NCI-H1930 (cell line): ENCODE results near the gene CEP128.

ENCODE experiments used
- DNase-seq, 2 experiments: peaks; one replicate each; lab custom pipeline; 2025; lab: John Stamatoyannopoulos, UW

Gene CEP128

GRCh38 chr14:80477388-80478160 lies 464.0 kb downstream of the CEP128 start:
- no peak for DNase-seq

- DNase-seq = no peak
Measured at GRCh38 chr14:80475074-80475473, 466.5 kb downstream of the CEP128 start.

- DNase-seq = no peak
Measured at GRCh38 chr14:80468331-80469122, 473.0 kb downstream of the CEP128 start.

GRCh38 chr14:80465546-80466220 lies 475.9 kb downstream of the CEP128 start:
- DNase-seq = no peak

- no peak for DNase-seq
Measured at GRCh38 chr14:80464531-80465149, 476.9 kb downstream of the CEP128 start.

GRCh38 chr14:80456209-80456608 lies 485.3 kb downstream of the CEP128 start:
- no peak for DNase-seq

GRCh38 chr14:80455031-80455430 lies 486.5 kb downstream of the CEP128 start:
- no peak for DNase-seq

GRCh38 chr14:80448267-80448666 lies 493.3 kb downstream of the CEP128 start:
- DNase-seq = no peak

GRCh38 chr14:80447392-80447791 lies 494.1 kb downstream of the CEP128 start:
- DNase-seq = no peak
